Skeletal muscle cell (primary cell): Measurements from ENCODE around the gene DEK.
A peak's percentile ranks its signal among the peaks of the same experiment; 100 is the strongest.
"Not testable (repeated sequence)": the region's sequence is repeated elsewhere in the genome, so short reads cannot be mapped to it uniquely, and the experiment has no call there.

Experiments used
- DNase-seq: peaks from one replicate; pipeline ENCODE4 v3.0.0-alpha.2; 2010; ENCODE audit warnings: low read depth
- H3K4me3 ChIP-seq: 2 replicates; pipeline ENCODE4 v1.5.1; 2011; ENCODE audit warnings: low read depth, mild to moderate bottlenecking, control low read depth, low read length, moderate library complexity

DEK gene, protein sequence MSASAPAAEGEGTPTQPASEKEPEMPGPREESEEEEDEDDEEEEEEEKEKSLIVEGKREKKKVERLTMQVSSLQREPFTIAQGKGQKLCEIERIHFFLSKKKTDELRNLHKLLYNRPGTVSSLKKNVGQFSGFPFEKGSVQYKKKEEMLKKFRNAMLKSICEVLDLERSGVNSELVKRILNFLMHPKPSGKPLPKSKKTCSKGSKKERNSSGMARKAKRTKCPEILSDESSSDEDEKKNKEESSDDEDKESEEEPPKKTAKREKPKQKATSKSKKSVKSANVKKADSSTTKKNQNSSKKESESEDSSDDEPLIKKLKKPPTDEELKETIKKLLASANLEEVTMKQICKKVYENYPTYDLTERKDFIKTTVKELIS

GRCh38 chr6:18264219-18264922 is at the start of gene DEK:
Gene DEK (minus strand): TSS chr6:18264530. CDS start chr6:18263987, 543 bp downstream.
- peak within 1 kb of the TSS; percentile 92 for H3K4me3 ChIP-seq
- DNase-seq = peak; percentile 44

GRCh38 chr6:18312368-18312767 is 48.0 kb upstream of the DEK start:
- DNase-seq = no peak
- no peak overlapping the region for H3K4me3 ChIP-seq

DNA sequence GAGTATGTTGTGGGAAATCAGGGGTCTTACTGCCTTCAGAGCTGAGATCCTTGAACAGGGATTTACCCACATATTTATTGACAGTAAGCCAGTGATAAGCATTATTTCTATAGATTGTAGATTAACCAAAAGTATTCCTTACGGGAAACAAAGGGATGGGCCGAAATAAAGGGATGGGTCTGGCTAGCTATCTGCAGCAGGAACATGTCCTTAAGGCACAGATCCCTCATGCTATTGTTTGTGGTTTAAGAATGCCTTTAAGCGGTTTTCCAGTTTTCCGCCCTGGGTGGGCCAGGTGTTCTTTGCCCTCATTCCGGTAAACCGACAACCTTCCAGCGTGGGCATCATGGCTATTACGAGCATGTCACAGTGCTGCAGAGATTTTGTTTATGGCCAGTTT is 45.7 kb upstream of the DEK start:
- not testable (repeated sequence) for H3K4me3 ChIP-seq, DNase-seq

DNA sequence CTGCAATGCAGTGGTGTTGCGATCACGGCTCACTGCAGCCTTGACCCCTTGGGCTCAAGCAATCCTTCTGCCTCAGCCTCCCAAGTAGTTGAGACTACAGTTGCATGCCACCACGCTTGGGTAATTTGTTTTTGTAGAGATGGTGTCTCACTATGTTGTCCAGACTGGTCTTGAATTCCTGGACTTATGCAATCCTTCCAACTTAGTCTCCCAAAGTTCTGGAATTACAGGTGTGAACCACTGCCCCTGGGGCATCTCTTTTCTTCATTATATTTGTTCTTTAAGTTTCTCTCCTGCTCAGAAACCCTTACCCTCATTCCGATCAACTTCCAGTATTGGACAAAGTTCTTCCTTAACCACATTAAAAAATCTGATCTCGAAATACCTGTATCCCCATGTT is 44.7 kb upstream of the DEK start:
- no peak overlapping the region for H3K4me3 ChIP-seq
- no peak for DNase-seq

- no peak for DNase-seq
- no peak overlapping the region for H3K4me3 ChIP-seq
Observed at GRCh38 chr6:18308070-18308735, 43.9 kb upstream of the DEK start.

- H3K4me3 ChIP-seq = no peak overlapping the region
- DNase-seq = no peak
Observed at GRCh38 chr6:18306977-18307376, 42.6 kb upstream of the DEK start.

GRCh38 chr6:18302561-18303439 is 38.5 kb upstream of the DEK start:
- H3K4me3 ChIP-seq = no peak overlapping the region
- no peak for DNase-seq

GRCh38 chr6:18293076-18293904 is 29.0 kb upstream of the DEK start:
- DNase-seq = no peak
- H3K4me3 ChIP-seq = no peak overlapping the region

- no peak for DNase-seq
- no peak overlapping the region for H3K4me3 ChIP-seq
Observed at GRCh38 chr6:18289283-18289682, 25.0 kb upstream of the DEK start.

DNA sequence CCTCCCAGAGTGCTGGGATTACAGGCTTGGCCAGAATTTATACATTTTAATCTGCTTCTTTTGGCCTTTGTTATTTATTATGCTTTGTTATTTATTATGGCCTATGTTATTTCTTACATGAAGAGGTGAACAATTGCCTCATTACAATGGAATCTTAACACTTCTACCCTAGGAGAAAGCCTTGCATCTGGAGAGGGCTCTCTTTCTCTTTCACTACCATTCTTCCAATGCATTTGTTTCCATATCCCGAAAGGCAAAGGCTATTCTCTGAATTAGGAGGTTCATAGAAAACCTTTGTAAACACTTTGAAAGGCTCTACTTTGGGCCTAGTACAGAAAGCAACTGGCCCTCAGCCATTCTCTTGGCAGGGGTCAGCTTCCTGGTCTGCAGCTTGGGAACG is 19.9 kb upstream of the DEK start:
- no peak overlapping the region for H3K4me3 ChIP-seq
- no peak for DNase-seq

GRCh38 chr6:18281564-18281963 is 17.2 kb upstream of the DEK start:
- DNase-seq = no peak
- no peak overlapping the region for H3K4me3 ChIP-seq

DNA sequence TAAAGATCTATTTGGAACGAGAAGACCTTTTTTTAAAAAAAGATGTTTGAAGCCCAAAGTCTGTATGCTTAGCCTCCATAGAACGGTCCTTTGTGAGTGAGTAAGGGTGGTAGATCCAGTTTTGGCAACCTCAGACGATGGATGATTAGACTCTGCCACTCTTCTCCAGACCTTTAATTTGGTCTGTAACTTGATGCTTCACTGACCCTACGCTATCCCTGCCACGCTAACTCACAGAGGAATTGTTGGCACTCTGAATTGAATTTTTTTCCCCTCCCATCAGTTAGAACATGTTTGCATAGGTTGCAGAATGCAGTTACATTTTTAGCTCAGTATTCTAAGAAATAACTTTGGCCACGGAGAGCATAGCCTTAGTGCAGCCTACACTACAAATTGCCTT is 15.8 kb upstream of the DEK start:
- no peak overlapping the region for H3K4me3 ChIP-seq
- no peak for DNase-seq

- H3K4me3 ChIP-seq = no peak overlapping the region
- DNase-seq = no peak
Observed at GRCh38 chr6:18279422-18279821, 15.1 kb upstream of the DEK start.

DNA sequence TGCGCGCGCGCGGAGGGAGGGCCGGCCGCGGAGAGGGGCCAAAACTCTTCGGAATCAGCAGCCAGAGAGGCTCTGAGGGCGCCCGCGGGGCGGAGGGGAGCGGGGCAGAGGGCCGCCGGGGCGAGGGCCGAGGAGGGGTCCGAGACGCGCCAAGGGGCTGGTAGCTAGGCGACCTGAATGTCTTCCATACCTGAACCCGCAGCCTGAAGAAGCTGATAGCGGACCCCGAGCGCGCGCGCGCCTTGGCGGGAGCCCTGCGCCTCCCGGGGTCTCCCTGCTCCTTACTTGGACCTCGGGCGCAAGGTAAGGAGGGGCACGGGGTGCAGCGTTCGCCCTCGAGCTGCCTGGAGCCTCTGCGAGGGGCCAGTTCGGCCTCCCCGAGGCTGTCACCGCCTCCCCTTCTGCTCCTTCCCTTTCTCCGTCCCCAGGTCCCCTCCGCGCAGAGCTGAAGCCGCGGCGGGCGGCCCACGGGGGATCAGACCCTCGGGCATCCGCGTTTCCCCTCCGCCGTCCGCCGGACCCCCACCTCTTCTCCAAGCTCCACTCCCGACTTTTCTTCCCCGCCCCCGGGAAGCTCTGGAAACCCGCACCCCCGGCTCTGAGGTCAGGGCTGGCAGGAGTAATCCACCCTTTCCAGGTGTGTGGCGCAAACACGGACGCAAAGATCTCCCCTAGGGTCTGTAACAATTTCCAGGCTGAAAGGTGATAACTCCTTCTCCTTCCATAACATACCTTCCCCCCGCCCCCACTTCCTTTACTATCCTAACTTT is 13.1 kb upstream of the DEK start:
- peak overlapping the region; percentile 49 for H3K4me3 ChIP-seq
- DNase-seq = no peak

DNA sequence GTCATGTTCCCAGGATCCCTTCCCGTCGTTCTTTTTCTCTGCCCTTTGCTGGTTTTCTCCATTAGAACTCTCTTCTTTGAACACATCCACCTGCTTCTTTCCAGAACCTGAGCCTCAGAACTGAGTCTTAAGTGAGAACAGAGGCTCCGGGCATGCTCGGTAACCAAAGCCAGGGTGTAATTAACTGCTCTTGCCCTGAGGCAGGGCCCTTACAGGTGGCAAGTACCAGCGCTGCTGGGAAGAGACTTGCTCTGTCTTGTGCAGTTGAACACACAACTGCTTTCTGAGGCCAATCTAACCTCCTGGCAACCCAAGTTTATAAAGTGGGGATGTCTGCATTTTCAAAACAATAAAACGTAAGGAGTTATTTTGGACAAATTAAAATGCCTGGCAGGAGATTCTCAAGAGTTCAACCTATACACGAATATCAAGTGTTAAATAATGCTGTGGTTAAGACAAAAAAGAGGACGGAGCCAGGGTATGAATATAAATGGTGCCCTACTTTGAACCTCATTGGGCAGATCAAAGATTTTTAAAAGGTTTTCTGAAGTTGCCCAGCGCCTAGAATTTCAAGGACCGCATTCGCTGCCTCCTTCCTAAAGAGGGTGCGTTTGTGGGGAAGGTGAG is 12.4 kb upstream of the DEK start:
- H3K4me3 ChIP-seq = peak overlapping the region; percentile 49

GRCh38 chr6:18270216-18270615 is 5.9 kb upstream of the DEK start:
- no peak for DNase-seq
- no peak overlapping the region for H3K4me3 ChIP-seq

More for the DNA sequence above, 12.4 kb upstream of the DEK start:
- DNase-seq = no peak

DNA sequence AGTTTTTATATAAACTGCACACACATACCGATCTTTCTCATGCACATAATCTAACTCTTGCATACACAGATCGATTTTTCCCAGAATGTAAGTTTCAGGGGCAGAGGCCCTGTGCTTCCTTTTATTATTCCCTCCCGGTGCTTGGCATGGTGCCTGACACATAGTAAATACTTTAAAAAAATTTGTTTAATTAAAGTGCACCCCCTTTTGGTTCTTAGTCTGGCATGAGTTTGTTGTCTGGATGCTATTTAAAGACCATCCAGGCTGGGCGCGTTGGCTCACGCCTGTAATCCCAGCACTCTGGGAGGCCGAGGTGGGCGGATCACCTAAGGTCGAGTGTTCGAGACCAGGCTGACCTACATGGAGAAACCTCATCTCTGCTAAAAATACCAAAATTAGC is 5.4 kb upstream of the DEK start:
- no peak overlapping the region for H3K4me3 ChIP-seq

GRCh38 chr6:18269253-18269652 is 4.9 kb upstream of the DEK start:
- DNase-seq = no peak
- H3K4me3 ChIP-seq = no peak overlapping the region

More for the DNA sequence above, 5.4 kb upstream of the DEK start:
- DNase-seq = no peak
